ENCODE measurements around the gene TSPAN9. TPM values are rescaled to one million over a fixed set of nuclear protein-coding genes. Genes with fewer than 3 reads are reported as not detected.

The TSPAN9 gene, protein sequence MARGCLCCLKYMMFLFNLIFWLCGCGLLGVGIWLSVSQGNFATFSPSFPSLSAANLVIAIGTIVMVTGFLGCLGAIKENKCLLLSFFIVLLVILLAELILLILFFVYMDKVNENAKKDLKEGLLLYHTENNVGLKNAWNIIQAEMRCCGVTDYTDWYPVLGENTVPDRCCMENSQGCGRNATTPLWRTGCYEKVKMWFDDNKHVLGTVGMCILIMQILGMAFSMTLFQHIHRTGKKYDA
- total RNA-seq: 48.3 and 58.9 TPM in 2 replicates

DNA sequence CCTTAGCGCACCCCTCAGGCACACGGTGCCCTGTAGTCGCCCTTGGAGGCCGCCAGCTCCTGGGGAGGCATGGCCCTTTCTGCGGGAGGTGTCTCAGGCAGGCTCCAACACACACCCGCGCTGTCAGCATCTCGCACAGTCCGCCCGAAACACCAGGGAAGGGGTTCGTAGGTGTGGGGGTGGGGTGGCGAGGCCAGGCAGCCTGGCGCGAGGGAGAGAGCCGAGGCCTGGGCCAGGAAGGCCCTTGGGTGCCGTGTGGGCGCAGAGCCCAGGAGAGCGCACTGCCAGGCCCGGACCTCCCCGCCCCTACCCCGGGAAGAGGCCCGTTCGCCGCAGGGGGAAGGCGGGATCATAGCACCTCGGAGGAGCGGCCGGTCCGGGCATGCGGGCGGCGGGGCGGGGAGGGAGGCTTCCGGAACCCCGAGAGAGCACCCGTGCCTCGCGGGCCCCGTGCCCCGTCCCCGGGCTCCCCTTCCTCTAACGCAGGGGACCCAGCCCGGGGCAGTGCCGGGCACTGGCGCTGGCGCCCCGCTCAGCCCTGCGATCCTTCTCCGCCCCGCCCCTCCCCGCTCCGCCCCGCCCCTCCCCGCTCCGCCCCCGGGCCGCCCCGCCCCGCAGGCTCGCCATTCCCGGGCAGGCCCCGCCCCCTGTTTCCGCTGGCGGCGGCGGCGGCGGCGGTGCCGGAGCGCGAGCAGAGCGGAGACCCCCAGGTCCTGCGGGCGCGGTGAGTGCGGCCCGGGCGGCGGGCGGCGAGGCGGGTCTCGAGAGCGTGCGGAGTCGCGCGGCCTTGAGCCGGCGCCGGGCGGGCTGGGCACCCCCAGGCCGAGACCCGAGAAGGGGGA lies at the start of gene TSPAN9:
TSS of gene TSPAN9 (plus strand) at position 650 of the 842 bp plus-strand sequence. CDS start 123,815 bp downstream, outside the sequence.

Small RNA genes within 50 kb of the gene (small RNA-seq; reads per million reads assigned to genes)
- gene AC005912.1 (1.7 reads per million, percentile 39 among the genes with 10 or more reads in this experiment), gene RF00017 (not detected)

Other genes starting within 250 kb of the TSPAN9 start
- gene NRIP2, start 242.3 kb upstream of the TSPAN9 start, total RNA-seq: under 0.01 TPM in 1 of 2 replicates, not detected in the other
- gene TEX52, start 220.3 kb upstream of the TSPAN9 start, total RNA-seq: not detected in 2 replicates
- 7.6 and 9.8 TPM in 2 replicates for gene FOXM1, start 200.2 kb upstream of the TSPAN9 start, total RNA-seq
- 23.6 and 24.8 TPM in 2 replicates for gene RHNO1, start 200.2 kb upstream of the TSPAN9 start, total RNA-seq
- gene TULP3, start 186.5 kb upstream of the TSPAN9 start, total RNA-seq: 59.4 and 72.3 TPM in 2 replicates
- gene TEAD4, start 118.0 kb upstream of the TSPAN9 start, total RNA-seq: 18.9 and 26.1 TPM in 2 replicates